Stimulated activated CD8-positive, alpha-beta memory T cell treated with anti-CD3 and anti-CD28 coated beads, Interleukin-4, amount 100 ng/mL, for 48 hours (primary cell): ENCODE results near the gene TELO2.

Experiments
- DNase-seq: peaks from one replicate; pipeline ENCODE4 v3.0.0-alpha.2; 2020

Gene TELO2

DNA sequence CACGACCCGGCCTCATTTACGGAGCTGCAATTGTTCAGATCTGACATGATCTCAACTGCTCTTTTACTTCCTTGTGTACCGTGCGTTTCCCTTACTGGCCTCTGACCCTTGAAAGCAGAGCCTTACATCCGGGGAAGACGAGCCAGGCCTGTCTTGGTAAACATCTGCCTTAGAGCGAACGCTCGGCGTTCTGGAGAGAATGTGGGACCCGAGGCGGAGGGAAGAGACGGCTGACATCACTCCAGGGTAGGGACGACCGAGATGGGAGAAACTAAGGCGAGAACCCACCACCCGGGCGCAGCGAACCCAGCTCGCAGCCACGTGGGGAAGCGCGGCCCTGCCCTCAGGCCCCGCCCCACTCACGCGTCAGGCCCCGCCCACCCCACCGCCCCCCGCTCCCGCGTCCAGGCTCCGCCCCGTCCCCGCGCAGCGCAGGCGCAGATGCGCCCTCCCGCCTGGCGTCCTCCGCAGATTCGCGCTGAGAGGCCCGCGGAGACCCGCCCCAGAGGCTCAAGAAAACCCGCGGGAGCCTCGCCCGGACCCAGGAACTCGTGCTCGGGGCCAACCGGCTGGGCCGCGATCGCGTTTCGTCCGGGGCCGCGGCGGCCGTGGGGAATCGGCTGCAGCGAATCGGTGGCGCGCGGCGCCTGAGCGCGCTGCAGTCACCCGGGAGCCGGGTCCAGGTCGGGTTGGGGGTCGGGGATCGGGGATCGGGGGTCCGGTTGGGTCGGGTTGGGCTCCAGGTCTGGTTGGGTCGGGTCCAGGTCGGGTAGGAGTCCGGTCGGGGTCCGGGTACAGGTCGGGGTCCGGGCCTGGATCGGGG is at the start of gene TELO2:
TELO2 (plus strand) TSS at position 438 of the 823 bp plus-strand sequence. CDS start 922 bp downstream, outside the sequence.
- DNase-seq, result peak; percentile 91

DNA sequence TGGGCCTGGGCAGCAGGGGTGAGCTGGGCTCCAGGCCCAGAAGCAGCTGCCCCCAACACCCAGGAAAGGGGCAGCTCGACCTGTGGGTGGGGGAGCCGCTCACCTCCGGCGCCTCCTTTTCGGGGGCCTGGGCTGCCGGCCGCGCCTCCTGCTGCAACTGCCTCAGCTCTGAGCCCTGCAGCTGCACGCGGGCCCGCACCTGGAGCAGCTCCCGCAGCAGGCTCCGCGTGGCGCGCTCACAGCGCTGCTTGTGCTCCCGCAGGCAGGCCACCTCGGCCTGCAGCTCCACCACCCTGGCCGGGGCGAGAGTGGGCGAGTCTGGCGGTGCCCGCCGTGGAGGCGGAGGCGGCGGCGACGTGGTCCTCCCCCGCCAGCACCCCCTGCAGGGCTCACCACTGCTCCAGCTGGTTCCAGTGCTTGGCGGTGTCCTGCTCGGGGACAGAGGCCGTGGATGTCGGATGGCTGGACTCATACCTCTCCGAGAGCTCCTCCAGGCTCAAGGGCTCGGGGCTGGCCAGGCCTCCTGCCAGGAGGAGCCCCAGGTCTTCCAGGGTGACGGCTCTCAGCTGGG is 49.7 kb upstream of the TELO2 start:
- no peak for DNase-seq

DNA sequence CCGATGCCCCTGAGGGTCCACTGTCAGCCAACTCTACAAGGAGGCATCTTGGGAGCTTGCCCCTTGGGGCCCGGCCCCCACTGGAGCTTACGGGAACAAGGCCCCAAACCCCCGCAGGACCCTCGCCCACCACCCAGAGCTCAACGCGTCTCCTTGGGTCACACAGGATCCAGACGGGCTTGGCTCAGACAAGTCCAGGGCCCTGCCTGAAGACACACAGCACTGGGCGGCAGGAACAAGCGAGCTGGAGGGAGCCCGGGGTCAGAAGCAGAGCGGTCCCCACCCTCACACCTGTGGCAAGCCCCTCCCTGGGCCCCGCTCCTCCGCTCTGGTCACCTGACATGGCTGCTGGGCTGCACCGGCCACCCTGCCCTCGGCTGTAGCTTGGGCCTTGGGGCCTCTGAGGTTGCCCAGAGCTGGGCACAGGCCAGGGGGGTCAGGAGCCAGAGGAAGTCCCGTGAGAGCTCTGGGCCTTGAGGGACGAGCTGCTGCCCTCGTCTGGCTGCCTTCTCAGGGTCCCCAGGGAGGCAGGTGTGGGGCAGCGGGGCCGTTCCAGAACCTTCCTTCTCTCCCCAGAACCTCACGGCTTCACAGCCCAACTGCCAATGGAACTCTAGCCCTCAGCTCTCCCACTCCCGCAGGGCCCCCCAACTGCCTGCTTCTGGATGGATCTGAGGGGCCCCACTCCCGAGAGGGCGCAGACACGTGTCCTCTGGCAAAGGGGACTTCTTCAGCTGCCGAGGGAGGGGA is 49.0 kb upstream of the TELO2 start, which contains the start of gene CCDC154:
CCDC154 (minus strand) TSS at position 577 of the 750 bp plus-strand sequence; CDS start at position 343, 234 bp downstream.
- DNase-seq, result no peak

DNA sequence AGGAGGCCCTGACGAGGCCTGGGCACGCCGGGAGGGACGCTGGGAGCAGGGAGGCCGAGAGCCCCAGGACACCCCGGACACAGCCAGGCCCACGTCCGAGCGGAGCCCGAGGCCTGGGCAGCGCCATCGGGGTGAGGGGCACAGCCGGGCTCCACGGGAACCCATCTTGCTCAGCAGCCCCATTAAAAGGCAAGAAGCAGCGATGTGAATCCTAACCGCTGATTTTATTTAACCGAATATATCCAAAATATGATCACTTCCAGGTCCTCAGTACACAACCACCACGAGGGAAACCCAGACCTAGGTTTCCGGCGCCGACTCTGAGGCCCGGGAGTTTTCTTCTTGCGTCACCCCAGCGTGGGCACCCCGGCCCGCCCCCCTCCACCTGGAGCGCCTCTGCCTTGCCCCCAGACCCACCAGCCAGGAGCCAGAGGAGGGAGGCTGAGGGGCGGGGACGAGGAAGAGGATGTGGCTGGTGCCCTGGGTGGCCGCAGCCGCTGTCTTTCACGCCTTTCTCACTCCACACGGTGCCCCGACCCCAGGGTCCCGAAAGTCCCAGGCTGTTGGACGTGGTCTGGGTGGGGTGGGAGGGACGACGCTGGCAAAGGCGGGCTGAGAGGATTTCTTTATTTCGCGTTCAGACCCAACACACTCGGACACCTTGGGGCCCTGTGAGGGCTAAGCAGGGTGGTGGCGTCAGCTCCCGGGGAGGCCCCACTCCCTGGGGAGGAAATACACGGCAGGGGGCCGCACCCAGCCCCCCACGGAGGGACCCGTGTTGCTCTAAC is 48.2 kb upstream of the TELO2 start:
- DNase-seq, result no peak

DNA sequence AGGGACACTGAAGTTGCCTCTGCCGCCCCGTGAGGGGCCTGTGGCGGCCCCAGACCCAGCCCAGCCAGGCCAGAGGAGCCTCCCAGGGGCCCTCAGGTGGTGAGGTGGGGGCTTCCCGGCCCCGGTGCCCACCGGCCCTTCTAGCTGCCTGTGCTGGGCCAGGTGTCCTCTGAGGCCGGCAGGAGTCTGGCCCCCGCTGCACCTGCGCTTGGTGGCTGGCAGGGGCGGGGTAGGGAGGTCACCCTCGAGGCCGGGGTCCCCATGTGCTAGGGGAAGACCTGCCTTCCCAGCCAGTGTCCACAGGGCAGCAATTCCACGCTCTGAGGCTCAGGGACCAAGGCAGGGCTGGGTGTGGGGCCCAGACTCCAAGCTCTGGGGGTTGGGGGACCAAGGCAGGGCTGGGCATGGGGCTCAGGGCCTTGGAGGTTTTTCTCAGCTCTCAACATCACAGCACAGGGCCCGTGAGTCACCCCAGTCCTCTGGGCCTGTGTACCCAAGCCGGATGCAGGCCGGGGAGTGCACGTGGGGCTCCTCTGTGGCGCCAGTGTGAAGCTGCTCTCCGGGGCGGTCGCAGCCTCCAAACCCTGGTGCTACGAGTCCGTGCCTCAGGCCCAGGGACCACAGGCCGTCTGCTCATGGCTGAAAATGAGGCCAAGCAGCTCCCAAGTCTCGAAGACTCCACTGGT is 47.5 kb upstream of the TELO2 start:
- no peak for DNase-seq

DNA sequence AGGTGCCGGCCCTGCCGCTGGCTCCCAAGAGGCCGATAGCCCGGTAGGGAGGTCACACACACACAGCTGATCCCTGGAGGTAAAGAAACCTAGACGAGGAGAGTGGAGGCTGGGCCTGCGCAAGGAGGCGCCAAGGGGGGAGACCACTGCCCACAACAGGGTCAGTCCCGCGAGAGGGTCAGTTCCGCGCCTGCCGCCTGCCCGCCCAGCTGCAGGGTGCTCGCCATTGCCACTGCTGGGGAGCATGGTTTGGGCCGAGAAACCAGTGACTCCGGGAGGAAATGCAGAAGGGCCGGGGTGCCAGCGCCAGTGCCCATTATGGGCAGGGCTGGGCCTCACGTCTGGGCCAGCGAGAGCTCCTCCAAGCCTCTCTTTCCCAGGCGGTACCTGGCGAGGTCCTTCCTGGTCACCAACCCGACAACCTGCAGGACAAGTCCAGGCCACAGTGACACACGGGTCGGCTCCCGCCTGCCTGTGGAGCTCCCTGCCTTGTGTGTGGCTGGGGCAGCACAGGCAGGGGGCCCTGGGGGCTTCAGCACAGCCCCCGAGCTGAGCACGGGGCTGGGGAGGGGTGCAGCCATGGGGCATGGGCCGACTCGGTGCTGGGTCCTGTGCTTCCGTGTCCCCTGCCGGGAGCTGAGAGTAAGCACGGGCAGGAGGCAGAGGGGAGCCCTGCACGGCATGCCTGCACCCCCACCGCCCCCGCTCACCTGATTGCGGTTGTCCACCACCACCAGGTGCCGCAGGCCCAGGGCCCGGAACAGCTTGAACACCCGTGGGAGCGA is 46.7 kb upstream of the TELO2 start:
- DNase-seq, result no peak

DNA sequence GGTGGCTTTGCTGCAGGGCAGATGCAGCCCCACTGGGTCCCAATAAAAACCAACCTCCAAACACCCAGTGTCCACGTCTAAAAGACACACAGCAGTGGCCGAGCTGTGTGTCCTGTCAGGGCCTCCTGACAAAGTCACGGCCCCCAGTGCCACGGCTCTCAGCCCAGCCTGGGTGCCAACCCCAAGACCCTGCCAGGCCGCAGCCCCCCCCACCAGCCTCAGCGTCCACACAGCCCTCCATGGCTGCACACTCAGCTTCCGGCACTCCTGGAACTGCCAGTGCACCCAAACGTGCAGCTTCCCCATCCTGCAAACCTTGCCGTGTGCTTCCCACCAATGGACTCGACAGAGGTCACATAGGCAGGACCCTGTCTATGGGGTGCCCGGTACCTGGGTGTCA is 45.2 kb upstream of the TELO2 start:
- DNase-seq, result no peak

DNA sequence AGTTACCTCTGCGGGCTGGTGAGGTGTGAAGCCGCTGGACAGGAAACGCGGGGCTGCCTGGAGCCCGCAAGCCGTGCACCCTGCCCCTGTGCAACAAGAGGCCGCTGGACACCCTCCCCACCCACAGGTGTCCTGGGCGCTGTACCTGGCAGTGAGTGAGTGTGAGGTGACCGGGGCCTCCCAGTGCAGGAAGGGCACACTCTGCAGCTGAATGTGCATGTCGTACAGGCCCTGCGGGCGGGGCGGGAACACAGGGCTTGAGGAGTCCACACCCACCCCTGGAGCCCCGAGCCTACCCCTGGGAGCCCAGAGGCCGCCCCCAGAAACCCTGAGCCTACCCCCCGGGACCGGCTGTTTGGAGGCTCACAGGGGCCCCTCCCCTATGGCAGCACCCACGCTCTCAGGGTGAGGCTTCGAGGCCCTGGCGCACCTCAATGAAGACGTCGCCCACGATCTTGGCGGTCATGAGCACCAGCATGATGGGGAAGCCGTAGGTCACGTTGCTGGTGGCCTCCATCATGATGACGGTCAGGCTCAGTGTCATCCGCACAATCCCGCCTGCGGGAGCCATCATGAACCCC is 44.5 kb upstream of the TELO2 start:
- DNase-seq, result no peak

DNA sequence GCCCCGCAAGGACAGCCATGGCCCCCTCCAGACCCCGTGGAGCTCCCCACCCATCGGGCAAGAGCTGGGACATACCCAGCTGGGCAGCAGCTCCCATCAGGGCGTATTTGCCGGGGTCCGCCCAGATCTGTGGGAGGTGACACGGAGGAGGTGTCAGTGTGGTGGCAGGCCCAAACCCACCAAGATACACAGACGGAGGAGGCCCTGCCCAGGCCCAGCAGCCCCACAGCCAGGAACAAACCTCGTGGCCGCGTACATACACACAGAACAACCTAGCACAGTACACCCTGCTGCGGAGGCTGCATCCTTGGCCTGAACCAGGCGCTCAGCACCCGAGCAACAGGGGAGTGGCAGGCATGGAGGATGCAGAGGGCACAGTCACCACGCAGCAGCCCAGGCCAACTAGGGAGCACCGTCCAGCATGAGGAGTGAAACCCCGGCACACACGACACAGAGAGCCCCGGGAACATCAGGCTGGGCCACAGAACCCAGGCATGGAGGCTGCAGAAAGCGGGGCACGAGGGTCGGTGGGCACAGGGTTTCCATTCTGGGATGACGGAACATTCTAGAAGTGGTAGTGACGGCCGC is 43.9 kb upstream of the TELO2 start:
- DNase-seq, result no peak

DNA sequence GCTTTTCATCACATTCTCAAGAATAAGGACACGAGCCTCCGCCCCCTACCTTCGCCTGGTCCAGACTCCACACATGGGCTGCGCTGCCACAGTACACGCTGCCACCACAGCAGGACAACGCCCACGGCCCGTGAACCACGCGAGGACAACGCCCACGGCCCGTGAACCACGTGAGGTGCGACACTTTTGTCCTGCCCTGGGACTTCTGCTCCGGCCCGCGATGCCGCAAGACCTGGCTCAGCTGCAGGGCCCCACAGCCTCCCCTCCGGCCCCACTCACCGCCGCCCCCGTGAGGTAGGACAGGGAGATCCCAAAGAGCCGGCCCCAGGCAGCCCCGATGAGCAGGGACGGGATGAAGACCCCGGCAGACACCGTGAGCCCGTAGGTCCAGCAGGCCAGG is 42.9 kb upstream of the TELO2 start:
- no peak for DNase-seq

DNA sequence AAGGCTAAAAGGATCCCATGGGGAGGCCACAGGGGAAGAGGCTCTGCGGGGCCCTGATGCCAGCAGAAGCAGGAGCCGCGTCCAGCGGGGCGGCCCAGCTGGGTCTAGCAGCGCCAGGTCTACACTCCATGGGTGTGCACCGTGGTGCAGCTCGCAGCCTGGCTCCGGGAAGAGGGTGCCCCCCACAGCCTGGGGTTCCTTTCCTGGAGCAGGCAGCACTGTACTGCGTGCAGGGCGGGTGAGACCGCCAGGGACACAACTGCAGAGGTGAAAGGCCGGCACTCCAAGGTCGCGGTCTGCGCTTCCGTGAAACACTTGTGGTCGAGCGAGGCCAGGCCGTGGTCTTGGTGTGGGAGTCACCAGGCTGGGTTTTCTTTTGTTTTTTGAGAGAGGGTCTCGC is 42.3 kb upstream of the TELO2 start:
- DNase-seq, result no peak

DNA sequence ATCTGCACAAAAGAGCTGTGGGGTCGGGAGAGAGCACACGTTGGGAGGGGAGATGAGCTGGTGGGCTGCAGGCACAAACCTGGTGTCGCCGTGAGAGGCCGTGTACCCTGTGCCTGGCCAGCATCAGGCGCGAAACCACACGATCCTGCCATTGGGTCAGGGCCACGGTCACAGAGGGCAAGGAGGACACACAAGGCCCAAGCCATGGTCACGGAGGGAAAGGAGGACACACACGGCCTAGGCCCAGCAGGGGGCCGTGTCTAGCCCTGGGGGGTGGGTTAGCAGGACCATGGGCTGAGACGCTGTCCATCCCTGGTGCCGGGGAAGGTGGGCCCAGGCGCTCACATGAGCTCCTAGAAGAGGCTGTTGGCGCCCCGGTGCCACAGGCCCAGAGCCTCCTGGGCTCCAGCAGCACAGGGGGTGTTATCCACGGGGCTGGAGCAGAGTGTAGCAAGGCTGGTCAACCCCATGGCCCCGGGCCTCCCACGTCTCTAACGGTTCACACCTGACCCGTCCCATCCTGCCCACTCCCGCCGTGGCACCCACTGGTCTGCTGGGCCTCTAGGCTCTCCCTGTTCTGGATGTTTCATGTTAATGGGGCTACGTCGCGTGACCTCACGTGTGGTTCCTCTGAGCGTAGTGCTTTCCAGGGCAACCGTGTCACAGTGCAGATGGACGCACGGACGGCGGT is 41.3 kb upstream of the TELO2 start:
- DNase-seq, result no peak

DNA sequence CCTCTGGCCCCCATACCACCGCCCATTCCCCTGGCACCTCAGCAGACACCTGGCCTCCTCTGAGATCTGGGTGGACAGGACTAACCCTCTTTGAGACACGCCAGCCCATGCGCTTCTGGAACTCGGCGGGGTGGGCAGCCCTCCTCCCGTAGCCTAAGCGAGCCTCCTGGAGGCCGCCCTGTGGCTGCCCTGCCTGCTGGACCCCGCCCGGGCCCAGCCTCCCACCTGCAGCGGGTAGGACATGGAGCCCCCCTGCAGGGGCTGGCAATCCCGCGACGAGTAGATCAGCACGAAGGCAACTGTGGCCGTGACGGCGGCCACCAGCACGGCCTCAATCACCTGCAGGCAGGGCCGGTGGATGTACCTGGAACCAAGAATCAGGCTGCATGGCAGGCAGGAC is 40.6 kb upstream of the TELO2 start:
- DNase-seq, result no peak

DNA sequence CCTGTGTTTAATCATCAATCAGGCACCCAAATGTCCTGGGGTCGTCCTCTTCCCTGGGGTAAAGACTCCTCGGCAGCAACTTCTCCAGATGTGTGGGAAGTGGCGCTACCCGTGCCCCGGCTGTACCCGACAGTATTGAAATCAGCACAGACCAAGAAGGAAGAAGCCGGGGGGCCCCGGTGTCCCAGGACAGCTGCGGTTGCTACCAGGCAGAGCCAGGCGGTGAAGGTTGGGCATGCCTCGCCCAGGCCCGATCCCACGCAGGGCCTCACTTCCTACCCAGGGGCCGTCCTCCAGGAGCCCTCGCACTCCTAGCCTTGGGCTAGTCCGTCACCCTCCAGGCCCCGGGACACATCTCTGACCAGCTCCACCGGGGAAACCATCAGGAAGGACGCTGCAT is 39.8 kb upstream of the TELO2 start:
- no peak for DNase-seq

DNA sequence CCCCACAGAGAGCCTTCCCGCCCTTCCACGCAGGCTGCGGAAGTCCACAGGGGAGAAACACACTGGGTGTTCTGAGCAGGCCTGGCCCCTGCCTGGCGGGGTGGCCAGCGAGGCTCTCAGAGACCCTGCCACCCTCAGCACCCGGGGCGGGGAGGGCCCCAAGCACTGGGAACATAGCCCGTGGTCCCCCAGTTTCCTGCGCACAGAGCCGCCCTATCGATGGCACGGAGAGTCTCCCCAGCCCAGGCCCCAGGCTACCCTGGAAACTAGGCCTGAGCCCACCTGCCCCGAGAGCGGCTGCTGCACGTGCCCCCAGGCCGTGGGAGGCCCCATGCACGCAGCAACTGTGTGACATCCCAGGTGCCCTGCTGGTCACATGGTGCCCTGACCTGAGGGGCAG is 38.6 kb upstream of the TELO2 start:
- no peak for DNase-seq

DNA sequence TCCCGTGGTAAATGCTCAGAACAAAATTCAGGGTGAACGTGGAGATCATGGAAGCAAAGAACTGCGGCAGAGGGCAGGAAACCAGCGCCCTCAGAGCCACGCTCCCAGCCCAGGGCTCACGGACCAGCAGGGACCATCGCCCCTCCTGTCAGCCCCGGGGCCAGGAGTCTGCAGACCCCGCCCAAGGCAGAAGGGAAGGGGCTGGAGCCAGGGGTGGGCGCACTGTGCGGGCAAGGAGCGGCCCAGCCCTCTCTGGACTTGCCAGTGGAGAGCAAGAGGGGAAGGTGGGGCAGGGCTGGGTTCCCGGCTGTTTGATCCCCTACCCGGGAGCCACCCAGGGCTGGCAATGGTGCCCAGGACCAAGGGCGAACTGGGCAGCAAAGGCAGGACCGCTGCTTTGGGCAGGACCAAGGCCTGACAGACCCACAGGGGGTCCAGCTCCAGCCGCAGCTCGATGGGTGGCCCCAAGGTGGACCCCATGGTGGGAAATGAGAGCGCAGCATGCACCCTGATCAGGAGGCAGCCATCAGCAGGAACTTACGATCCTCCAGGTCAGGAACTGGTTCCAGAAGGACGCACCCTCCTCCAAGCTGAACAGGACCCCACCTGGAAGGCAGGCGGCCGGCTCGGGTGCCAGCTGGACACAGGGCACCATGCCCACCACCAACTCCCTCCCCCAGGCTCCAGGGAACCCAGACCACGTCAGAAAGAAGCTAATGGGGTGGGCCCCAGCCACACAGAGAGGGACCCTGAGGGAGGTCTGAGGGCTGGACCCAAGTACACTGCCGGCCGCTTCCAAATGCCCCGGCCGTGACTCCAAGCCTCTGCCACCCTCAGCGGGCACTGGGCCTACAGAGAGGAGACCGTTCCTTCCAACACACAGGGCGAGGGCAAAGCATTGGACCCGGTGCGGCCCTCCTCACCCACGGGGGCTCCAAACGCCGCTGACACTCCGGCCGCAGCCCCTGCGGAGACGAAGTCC is 37.7 kb upstream of the TELO2 start:
- no peak for DNase-seq

DNA sequence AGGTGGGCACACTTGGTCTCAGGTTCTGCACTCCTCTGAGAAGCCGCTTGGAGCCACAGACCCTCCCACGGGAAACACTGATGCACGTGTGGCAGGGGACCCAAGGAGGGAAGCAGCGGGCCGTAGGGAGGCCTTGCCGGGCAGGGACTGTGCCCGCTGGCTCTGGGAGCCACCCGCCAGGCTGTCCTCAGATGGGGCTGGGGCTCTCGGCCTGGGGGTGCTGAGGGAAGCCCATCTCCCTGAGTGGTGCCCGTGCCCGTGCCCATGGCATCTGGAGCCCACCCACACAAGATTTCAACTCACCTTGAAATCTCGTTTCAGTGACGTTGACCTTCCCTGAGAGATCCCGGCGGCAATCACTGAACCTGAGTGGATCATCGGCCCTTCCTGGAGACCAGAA is 36.2 kb upstream of the TELO2 start:
- DNase-seq, result no peak

DNA sequence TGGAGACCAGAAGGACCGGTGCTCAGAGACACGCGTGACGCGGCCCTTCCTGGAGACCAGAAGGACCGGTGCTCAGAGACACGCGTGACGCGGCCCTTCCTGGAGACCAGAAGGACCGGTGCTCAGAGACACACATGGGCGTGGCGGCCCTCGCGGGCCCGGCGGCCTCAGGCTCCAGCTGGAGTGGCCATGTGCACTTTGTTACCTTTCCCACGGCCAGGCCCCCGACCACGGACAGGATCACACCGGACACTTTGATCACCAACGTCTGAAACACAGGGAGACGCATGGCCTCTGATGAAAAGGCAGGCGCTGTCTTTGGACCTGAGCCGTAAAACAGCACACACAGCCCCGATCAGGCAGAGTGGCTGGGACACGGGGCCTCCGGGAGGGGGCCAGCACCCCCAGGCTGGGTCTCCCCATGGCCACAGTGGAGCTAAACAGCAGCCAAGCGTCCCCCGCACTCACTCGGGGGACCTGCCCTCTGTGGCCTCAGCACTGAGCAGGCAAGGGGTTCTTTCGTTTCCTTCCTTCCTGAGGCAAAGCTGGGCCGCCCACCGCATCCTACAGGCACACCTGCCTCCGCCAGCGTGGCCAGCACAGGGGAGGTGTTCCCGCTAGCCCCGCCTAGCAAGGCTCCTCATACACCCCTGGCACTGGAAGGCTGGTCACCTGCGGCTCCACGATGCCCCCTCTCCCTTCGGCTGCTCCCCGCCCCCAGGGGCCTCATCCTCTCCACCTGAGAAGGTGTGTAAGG is 35.5 kb upstream of the TELO2 start:
- DNase-seq, result no peak
